ENCODE data around the gene MARCKSL1. TPM values are rescaled to one million over a fixed set of nuclear protein-coding genes. Genes with fewer than 3 reads are reported as not detected.

The MARCKSL1 gene
- total and polyA plus RNA-seq, 2 of the 8 experiments (the other 6 are each of a cell fraction or from before 2014, with no cell fraction given): 536 to 558 TPM

GRCh38 chr1:32311709-32312393, 24.2 kb downstream of the MARCKSL1 start:
- H3K56ac ChIP-seq (replicated peaks; ENCODE audit: insufficient read length, low read depth, low read length): no peak overlapping the region
- no peak overlapping the region for H3K18ac ChIP-seq (ENCODE audit: extremely low read depth, low read length)
- no peaks in the 10 kb centered on the region for H3K9me3 ChIP-seq (ENCODE audit: insufficient read depth in 2 of 2, low read depth in 1 of 2, low read length in 1 of 2)
- no peak overlapping the region for H3K4ac ChIP-seq (replicated peaks; ENCODE audit: insufficient read length, low read depth, low read length)
- H3K23me2 ChIP-seq (ENCODE audit: low read depth, low read length): no peaks in the 10 kb centered on the region
- no peak overlapping the region for H3K27ac ChIP-seq (ENCODE audit: low read depth, low read length)
- H3K36me3 ChIP-seq (ENCODE audit: control insufficient read depth in 2 of 4, insufficient read depth in 4 of 4, low read length in 3 of 4): peaks cover 0 to 2% (median 0%) of the 10 kb centered on the region in 4 experiments; a peak in 1 of 8 replicates
- FAIRE-seq (no peak), DNase-seq (ENCODE audit: low read depth in 1 of 2, low spot score in 2 of 2) (no peak)
- no peak overlapping the region for H2BK15ac ChIP-seq (ENCODE audit: low read length)
- peaks cover 6% of the 10 kb centered on the region for H3K79me1 ChIP-seq (ENCODE audit: low read depth, low read length)
- H2AK5ac ChIP-seq (ENCODE audit: low read depth, low read length): no peak overlapping the region
- H2AFZ ChIP-seq (ENCODE audit: low read length): no peak overlapping the region
- H4K8ac ChIP-seq (ENCODE audit: extremely low read depth, insufficient read depth, low read length): no peak overlapping the region
- no peak overlapping the region for H4K91ac ChIP-seq (replicated peaks; ENCODE audit: insufficient read length, low read length)
- no peak overlapping the region for H4K5ac ChIP-seq (ENCODE audit: insufficient read length, low read depth, low read length)
- 86% methylated on average over 2 of the region's 2 CpGs; no CpG with 5 or more reads in 1 of the 2 experiments for WGBS, 2 experiments (ENCODE audit: extremely low coverage in 1 of 2, insufficient coverage in 1 of 2, insufficient read length in 1 of 2, insufficient replicate concordance in 2 of 2, low coverage in 1 of 2, low lambda C conversion rate in 2 of 2, missing lambda C conversion rate in 1 of 2)
- H2BK5ac ChIP-seq (ENCODE audit: low read depth, low read length): no peak overlapping the region
- peaks cover 0 to 40% of the 10 kb centered on the region in 2 experiments; a peak in 2 of 4 replicates for H3K79me2 ChIP-seq (ENCODE audit: control insufficient read depth in 1 of 2, insufficient read depth in 2 of 2, low read length in 2 of 2)
- H3K4me1 ChIP-seq (replicated peaks in 1 of 4; ENCODE audit: control insufficient read depth in 3 of 4, insufficient read depth in 4 of 4, low read length in 3 of 4): no peaks in the 10 kb centered on the region
- H3K23ac ChIP-seq (ENCODE audit: insufficient read length): no peak overlapping the region
- no peak overlapping the region for H3K9ac ChIP-seq (replicated peaks in 1 of 4; ENCODE audit: extremely low read depth in 1 of 4, low read depth in 3 of 4, low read length in 3 of 4)
- no peak overlapping the region for H2BK20ac ChIP-seq (ENCODE audit: low read length)
- H3K14ac ChIP-seq (ENCODE audit: insufficient read length): no peak overlapping the region
- no peak overlapping the region for H3K4me3 ChIP-seq (ENCODE audit: extremely low read depth in 1 of 4, insufficient read depth in 2 of 4, low read depth in 3 of 4, low read length in 4 of 4)
- no peak overlapping the region for H3K4me2 ChIP-seq (ENCODE audit: insufficient read depth in 1 of 2, low read depth in 2 of 2, low read length in 2 of 2)
- H2BK120ac ChIP-seq (replicated peaks; ENCODE audit: low read depth, low read length): no peak overlapping the region
- CTCF ChIA-PET (ENCODE audit: partially characterized antibody): interaction anchor here (1.0 to 1.8 kb wide), 6 partner anchors 10 to 96 kb away, joined by 3 to 10 read pairs (median 5); no protein-coding TSS in a partner anchor
- no peak overlapping the region for H2BK12ac ChIP-seq (ENCODE audit: low read depth, low read length)
- no peaks in the 10 kb centered on the region for H3K27me3 ChIP-seq (replicated peaks in 1 of 4; ENCODE audit: control insufficient read depth in 3 of 4, extremely low read depth in 1 of 4, insufficient read depth in 3 of 4, low read length in 3 of 4)
- POLR2A ChIA-PET (ENCODE audit: partially characterized antibody): interaction anchor here (0.9 to 3.8 kb wide), 11 partner anchors 9 to 72 kb away, joined by 3 to 16 read pairs (median 5); partner anchors contain the start of genes HDAC1 and MARCKSL1
- H4K20me1 ChIP-seq (replicated peaks in 1 of 2; ENCODE audit: control insufficient read depth in 1 of 2, insufficient read depth in 2 of 2, low read length in 2 of 2): peaks cover 0 to 6% of the 10 kb centered on the region in 2 experiments
- no peak for TF ChIP-seq TCF12 (IDR thresholded peaks at IDR 0.05; ENCODE audit: low read depth, low read length)
- no peak for TF ChIP-seq EGR1 (IDR thresholded peaks at IDR 0.05; ENCODE audit: borderline replicate concordance, low read depth, low read length)
- TF ChIP-seq MAFK (IDR thresholded peaks at IDR 0.05; ENCODE audit: low read depth, low read length): no peak
- TF ChIP-seq CREB1 (IDR thresholded peaks at IDR 0.05): no peak
- TF ChIP-seq TAF7 (optimal IDR thresholded peaks at IDR 0.05; ENCODE audit: borderline replicate concordance, low read depth, low read length): no peak
- no peak for TF ChIP-seq YY1 (IDR thresholded peaks at IDR 0.05; ENCODE audit: low read depth, low read length)
- no peak for TF ChIP-seq RAD21 (IDR thresholded peaks at IDR 0.05 in 1 of 2, conservative IDR thresholded peaks at IDR 0.05 in 1 of 2; ENCODE audit: low read depth in 2 of 2, low read length in 2 of 2)
- no peak for TF ChIP-seq RNF2 (IDR thresholded peaks at IDR 0.05; ENCODE audit: borderline replicate concordance, low read depth, low read length, missing control alignments, poor library complexity, severe bottlenecking)
- no peak for TF ChIP-seq TEAD4 (IDR thresholded peaks at IDR 0.05; ENCODE audit: low read depth, low read length)
- TF ChIP-seq BCL11A (IDR thresholded peaks at IDR 0.05; ENCODE audit: low read depth in 2 of 2, low read length in 2 of 2): no peak
- no peak for TF ChIP-seq POLR2AphosphoS5 (IDR thresholded peaks at IDR 0.05; ENCODE audit: low read depth, low read length)
- no peak for TF ChIP-seq MAX (IDR thresholded peaks at IDR 0.05)

Measured in H1 (cell line).